ENCODE measurements around the gene OSTF1. TPM values are rescaled to one million over a fixed set of nuclear protein-coding genes. Genes with fewer than 3 reads are reported as not detected.

The OSTF1 gene
- total and polyA plus RNA-seq, 2 experiments from 2014 or later, result 15.6 to 24.0 TPM

GRCh38 chr9:75072895-75073294 lies 15.4 kb upstream of the OSTF1 start:
- Histone ChIP-seq H3K36me3 (ENCODE audit: insufficient read depth) (no peaks in the 10 kb centered on the region), H3K4me2 (no peak overlapping the region), H3K79me2 (replicated peaks; ENCODE audit: insufficient read depth) (no peaks in the 10 kb centered on the region), H2AFZ (no peak overlapping the region), H3F3A (replicated peaks; ENCODE audit: low read depth) (no peaks in the 10 kb centered on the region), H3K4me3 (no peak overlapping the region), H3K27ac (ENCODE audit: low read depth) (no peak overlapping the region), H3K4me1 (ENCODE audit: insufficient read depth) (0 out of 2 replicates have a peak, but pooled peaks cover 5% of the 10 kb centered on the region), H4K20me1 (replicated peaks; ENCODE audit: insufficient read depth) (no peaks in the 10 kb centered on the region), H3K27me3 (ENCODE audit: insufficient read depth) (no peaks in the 10 kb centered on the region), H3K9me2 (ENCODE audit: insufficient read depth) (no peaks in the 10 kb centered on the region)
- peaks cover 25% of the 10 kb centered on the region for H3K4me1 Mint-ChIP-seq
- H3K9me3 Mint-ChIP-seq, result no peaks in the 10 kb centered on the region
- ATAC-seq, result no peak
- peaks cover 3% of the 10 kb centered on the region for H3K27me3 Mint-ChIP-seq (ENCODE audit: insufficient read depth, low read depth, poor library complexity)
- H3K36me3 Mint-ChIP-seq (ENCODE audit: low read depth), result no peaks in the 10 kb centered on the region
- no peak for DNase-seq (ENCODE audit: low spot score)
- no peak overlapping the region for H3K4me3 Mint-ChIP-seq
- no peak for TF ChIP-seq JUNB (IDR thresholded peaks at IDR 0.05; ENCODE audit: unreplicated experiment)
- TF ChIP-seq REST (IDR thresholded peaks at IDR 0.05; ENCODE audit: unreplicated experiment), result no peak
- TF ChIP-seq EZH2 (IDR thresholded peaks at IDR 0.05; ENCODE audit: low read depth, unreplicated experiment), result no peak
- TF ChIP-seq ZNF331 (CRISPR knock-in tag; IDR thresholded peaks at IDR 0.05; ENCODE audit: low read depth), result no peak
- no peak for TF ChIP-seq NANOG (IDR thresholded peaks at IDR 0.05; ENCODE audit: borderline replicate concordance)
- no peak for TF ChIP-seq EZH2phosphoT487 (IDR thresholded peaks at IDR 0.05; ENCODE audit: unreplicated experiment)
- TF ChIP-seq, protein P1, sequence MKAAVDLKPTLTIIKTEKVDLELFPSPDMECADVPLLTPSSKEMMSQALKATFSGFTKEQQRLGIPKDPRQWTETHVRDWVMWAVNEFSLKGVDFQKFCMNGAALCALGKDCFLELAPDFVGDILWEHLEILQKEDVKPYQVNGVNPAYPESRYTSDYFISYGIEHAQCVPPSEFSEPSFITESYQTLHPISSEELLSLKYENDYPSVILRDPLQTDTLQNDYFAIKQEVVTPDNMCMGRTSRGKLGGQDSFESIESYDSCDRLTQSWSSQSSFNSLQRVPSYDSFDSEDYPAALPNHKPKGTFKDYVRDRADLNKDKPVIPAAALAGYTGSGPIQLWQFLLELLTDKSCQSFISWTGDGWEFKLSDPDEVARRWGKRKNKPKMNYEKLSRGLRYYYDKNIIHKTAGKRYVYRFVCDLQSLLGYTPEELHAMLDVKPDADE (IDR thresholded peaks at IDR 0.05), result no peak
- no peak overlapping the region for H3K27ac Mint-ChIP-seq

DNA sequence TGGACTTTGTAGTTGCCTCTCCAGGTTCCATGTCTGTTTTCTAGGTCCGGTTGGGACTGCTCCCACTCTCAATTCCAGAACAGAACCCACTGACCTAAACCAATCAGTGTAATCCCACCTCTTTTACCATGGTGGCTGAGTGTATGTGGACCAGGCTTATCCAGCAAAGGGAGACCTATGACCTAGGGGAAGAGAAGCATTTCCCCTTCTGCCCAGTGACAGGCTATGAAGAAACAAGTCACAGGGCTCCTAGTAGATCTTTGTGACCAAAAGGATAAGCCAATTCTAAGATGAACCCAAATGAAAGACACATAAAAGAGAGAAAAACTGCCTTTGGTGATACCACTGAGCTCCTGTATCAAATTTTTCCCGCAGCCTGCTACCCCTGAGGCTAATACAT lies 6.7 kb upstream of the OSTF1 start:
- no peaks in the 10 kb centered on the region for H3K27me3 ChIP-seq (ENCODE audit: insufficient read depth)
- Mint-ChIP-seq H3K27me3 (ENCODE audit: insufficient read depth, low read depth, poor library complexity) (no peaks in the 10 kb centered on the region), H3K27ac (no peak overlapping the region), H3K9me3 (no peaks in the 10 kb centered on the region), H3K4me1 (peaks cover 18% of the 10 kb centered on the region), H3K36me3 (ENCODE audit: low read depth) (peaks cover 3% of the 10 kb centered on the region; the same call in 2 of the 3 replicates), H3K4me3 (no peak overlapping the region)
- ATAC-seq (no peak), DNase-seq (ENCODE audit: low spot score) (no peak)
- H2AFZ ChIP-seq, result no peak overlapping the region
- H3K4me1 ChIP-seq (ENCODE audit: insufficient read depth), result peaks cover 17% of the 10 kb centered on the region; the same call in 1 of the 2 replicates
- no peak overlapping the region for H3K27ac ChIP-seq (ENCODE audit: low read depth)
- no peak overlapping the region for H3K4me2 ChIP-seq
- no peaks in the 10 kb centered on the region for H4K20me1 ChIP-seq (replicated peaks; ENCODE audit: insufficient read depth)
- H3F3A ChIP-seq (replicated peaks; ENCODE audit: low read depth), result no peaks in the 10 kb centered on the region
- no peaks in the 10 kb centered on the region for H3K9me2 ChIP-seq (ENCODE audit: insufficient read depth)
- H3K4me3 ChIP-seq, result no peak overlapping the region
- H3K36me3 ChIP-seq (ENCODE audit: insufficient read depth), result no peaks in the 10 kb centered on the region
- H3K79me2 ChIP-seq (replicated peaks; ENCODE audit: insufficient read depth), result no peaks in the 10 kb centered on the region
- TF ChIP-seq ZNF462 (CRISPR knock-in tag; IDR thresholded peaks at IDR 0.05) (no peak), JUNB (IDR thresholded peaks at IDR 0.05; ENCODE audit: unreplicated experiment) (no peak), CREB1 (CRISPR knock-in tag; IDR thresholded peaks at IDR 0.05; ENCODE audit: low read depth) (no peak), STAT1 (IDR thresholded peaks at IDR 0.05; ENCODE audit: unreplicated experiment) (no peak)
